Liver (tissue), 3 donors: ENCODE data around the gene LRRC26.

Experiments
- ATF3 ChIP-seq: IDR thresholded peaks from 2 replicates; pipeline ENCODE4 v1.6.1; 2016; ENCODE audit warnings: antibody characterized with exemption
- CTCF ChIP-seq: fragments of 150-350 bp; IDR thresholded peaks from 2 replicates; pipeline ENCODE4 v1.5.1; 2017; ENCODE audit warnings: improper control_type of control experiment, low read depth, low read length; ENCODE audit not compliant: missing input control
- EGR1 ChIP-seq, 2 donors: IDR thresholded peaks; 2 replicates each; pipeline ENCODE4 v1.6.1; 2016 to 2018; ENCODE audit warnings: antibody characterized with exemption in 2 of 2, low read depth in 2 of 2
- FOXA1 ChIP-seq: IDR thresholded peaks from 2 replicates; pipeline ENCODE4 v1.6.1; 2016; ENCODE audit warnings: antibody characterized with exemption
- FOXA2 ChIP-seq: IDR thresholded peaks from 2 replicates; pipeline ENCODE4 v1.6.1; 2016; ENCODE audit warnings: antibody characterized with exemption
- MAX ChIP-seq: IDR thresholded peaks from 2 replicates; pipeline ENCODE4 v1.6.1; 2016; ENCODE audit warnings: antibody characterized with exemption
- RAD21 ChIP-seq, 2 donors: IDR thresholded peaks; 2 replicates each; pipeline ENCODE4 v1.6.1; 2016; ENCODE audit warnings: antibody characterized with exemption in 2 of 2, mild to moderate bottlenecking in 2 of 2
- REST ChIP-seq: IDR thresholded peaks from 2 replicates; pipeline ENCODE4 v1.6.1; 2016; ENCODE audit warnings: antibody characterized with exemption, mild to moderate bottlenecking
- SP1 ChIP-seq: IDR thresholded peaks from 2 replicates; pipeline ENCODE4 v1.6.1; 2018; ENCODE audit warnings: antibody characterized with exemption, mild to moderate bottlenecking
- TAF1 ChIP-seq: conservative IDR thresholded peaks from 2 replicates; pipeline ENCODE4 v1.6.1; 2016; ENCODE audit warnings: antibody characterized with exemption, mild to moderate bottlenecking
- YY1 ChIP-seq: IDR thresholded peaks from 2 replicates; pipeline ENCODE4 v1.6.1; 2016; ENCODE audit warnings: antibody characterized with exemption, mild to moderate bottlenecking
- ZBTB33 ChIP-seq: IDR thresholded peaks from 2 replicates; pipeline ENCODE4 v1.6.1; 2016; ENCODE audit warnings: antibody characterized with exemption
- donor health status: healthy.
- donor health status: healthy.

GRCh38 chr9:137143459-137143858, 26.4 kb downstream of the LRRC26 start:
- TF ChIP-seq EGR1 (IDR thresholded peaks at IDR 0.05; ENCODE audit: low read depth in 2 of 2) (no peak), CTCF (no peak), TAF1 (no peak), ZBTB33 (no peak), RAD21 (IDR thresholded peaks at IDR 0.05) (no peak), REST (no peak), FOXA1 (no peak), FOXA2 (no peak), ATF3 (no peak), SP1 (no peak), YY1 (no peak), MAX (no peak)
